Motor neuron (in vitro differentiated cells): ENCODE data around the gene RTP1. TPM values are rescaled to one million over a fixed set of nuclear protein-coding genes. Genes with fewer than 3 reads are reported as not detected.
"Not testable (repeated sequence)": the region's sequence is repeated elsewhere in the genome, so short reads cannot be mapped to it uniquely, and the experiment has no call there.

Experiments
- ATAC-seq, 8 experiments: fragments of 200-7000 bp; cut with Tn5 transposase; replicated peaks in 6 of 8; 2 replicates each; pipeline ENCODE4 v1.8.0; 2021; ENCODE audit warnings: mild to moderate bottlenecking in 8 of 8, moderate library complexity in 8 of 8
- H3K27ac ChIP-seq, 2 donors: fragments of 250-450 bp; sonication (Bioruptor Pico); 2 replicates each; pipeline ENCODE4 v1.9.0; 2021; ENCODE audit warnings: antibody characterized with exemption in 2 of 2, mild to moderate bottlenecking in 2 of 2, moderate library complexity in 1 of 2
- H3K4me1 ChIP-seq, 2 donors: fragments of 250-450 bp; sonication (Bioruptor Pico); replicated peaks in 1 of 2; 2 replicates each; pipeline ENCODE4 v1.6.1; 2021; ENCODE audit warnings: antibody characterized with exemption in 2 of 2, mild to moderate bottlenecking in 2 of 2, moderate library complexity in 1 of 2
- H3K4me3 ChIP-seq, 5 donors: fragments of 250-450 bp; sonication (Bioruptor Pico); 2 replicates each; pipeline ENCODE4 v1.9.0; 2021; ENCODE audit warnings: antibody characterized with exemption in 5 of 5, mild to moderate bottlenecking in 5 of 5, moderate library complexity in 4 of 5
- WGBS, 10 experiments: fragments of 450-650 bp; shearing (Covaris generic); methylation state at CpG; one replicate each; pipeline ENCODE4 v1.0.0; 2022; 5-methylcytosine and 5-hydroxymethylcytosine counted together
- in situ Hi-C, 9 experiments: fragments of 400-800 bp; cut with MboI; loops; one replicate each; pipeline ENCODE4 v1.15.0; 2021; ENCODE audit warnings: low sequenced_read_pairs in 9 of 9, low pct_unique_long_range_greater_than_20kb in 2 of 9; ENCODE audit not compliant: unreplicated experiment in 9 of 9
- total RNA-seq, 8 experiments: library from RNA; unstranded; fragments of 300-600 nt; gene quantifications; 2 replicates each; pipeline versions ENCODE4 v1.2.3 to v1.2.4, GENCODE V29; 2022

Gene RTP1
- total RNA-seq, 8 experiments from 2014 or later: 0.15 to 1.1 (median 0.42) TPM; not detected in 1

DNA sequence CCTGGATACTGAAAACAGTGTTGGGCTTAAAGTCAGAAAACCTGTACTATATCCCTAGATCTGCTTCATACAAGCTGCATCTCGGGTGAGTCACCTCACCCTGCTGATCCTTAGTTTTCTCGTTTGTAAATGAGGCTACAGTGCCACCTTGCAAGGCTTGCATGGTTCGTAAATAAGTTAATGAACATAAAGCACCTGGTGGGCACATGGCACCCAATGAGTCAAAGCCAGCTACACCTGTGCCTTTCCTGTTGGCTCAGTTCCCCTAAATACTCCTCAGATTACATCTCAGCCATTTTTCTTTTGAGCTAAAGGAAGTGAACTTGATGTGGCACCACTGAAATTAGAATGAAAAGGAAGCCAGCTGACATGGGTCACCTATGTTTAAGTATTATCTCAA lies 26.5 kb downstream of the RTP1 start:
- 22 to 81% (median 68%) methylated on average over 1 to 3 of the region's 3 CpGs; no CpG with 5 or more reads in 4 of the 10 experiments for WGBS, 10 experiments
- in situ Hi-C loops: loop anchor here in 7 of 9 experiments (10.0 to 25.0 kb wide), 4 partner anchors 89 to 464 kb away; partner anchors contain the start of gene SST (in 1 of the 7)
- peak in 1 of 8 experiments; percentile 46 for ATAC-seq

DNA sequence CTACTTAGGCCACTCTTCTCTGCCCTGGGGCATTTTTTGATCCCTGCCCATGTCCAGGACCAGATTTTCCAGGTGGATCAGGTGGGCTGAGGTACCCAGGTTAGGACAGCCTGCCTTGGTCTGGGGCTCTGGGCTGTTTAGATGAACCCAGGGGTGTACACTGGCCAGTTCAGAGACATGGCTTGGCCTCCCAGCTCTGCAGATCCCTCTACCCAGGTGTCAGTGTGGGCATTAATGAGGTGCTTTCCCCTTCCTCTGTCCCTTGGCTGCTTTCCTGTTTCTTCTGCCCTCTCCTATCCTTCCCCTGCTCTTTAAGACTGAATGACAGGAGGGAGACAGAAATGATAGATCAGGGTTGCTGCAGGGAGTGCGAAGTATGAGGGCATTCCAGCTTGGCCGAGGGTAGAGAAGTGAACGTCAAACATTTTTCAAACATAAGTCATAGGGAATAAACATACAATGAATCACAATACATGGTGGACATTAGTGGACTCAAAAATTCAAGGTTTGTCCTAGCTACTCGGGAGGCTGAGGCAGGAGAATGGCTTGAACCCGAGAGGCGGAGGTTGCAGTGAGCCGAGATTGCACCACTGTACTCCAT lies 30.5 kb downstream of the RTP1 start:
- no peak for ATAC-seq
- WGBS, 10 experiments: 0 to 88% (median 58%) methylated on average over 1 to 7 of the region's 7 CpGs; no CpG with 5 or more reads in 2 of the 10 experiments
- Histone ChIP-seq H3K4me1 (no peaks in the 10 kb centered on the region), H3K27ac (no peak overlapping the region), H3K4me3 (no peak overlapping the region)
- in situ Hi-C loops: loop anchor here in 2 of 9 experiments (10.0 kb wide), 2 partner anchors 447 to 457 kb away; partner anchors contain the start of gene SST (in 1 of the 2)

More for the DNA sequence above, 26.5 kb downstream of the RTP1 start:
- H3K27ac ChIP-seq: no peak overlapping the region
- H3K4me3 ChIP-seq: no peak overlapping the region
- H3K4me1 ChIP-seq: no peaks in the 10 kb centered on the region

- in situ Hi-C loops: loop anchor here in 2 of 9 experiments (10.0 kb wide), 2 partner anchors 446 to 456 kb away; partner anchors contain the start of gene SST (in 1 of the 2)
- H3K4me1 ChIP-seq: no peaks in the 10 kb centered on the region
- 100% methylated on average over 1 to 2 of the region's 2 CpGs; no CpG with 5 or more reads in 8 of the 10 experiments for WGBS, 10 experiments
- peak in 1 of 8 experiments; percentile 33 for ATAC-seq
- no peak overlapping the region for H3K27ac ChIP-seq
- no peak overlapping the region for H3K4me3 ChIP-seq
These were observed 31.5 kb downstream of the RTP1 start for GRCh38 chr3:187228740-187229139.

- Histone ChIP-seq H3K4me1 (no peaks in the 10 kb centered on the region), H3K27ac (no peak overlapping the region), H3K4me3 (no peak overlapping the region)
- ATAC-seq: no peak
- in situ Hi-C loops: no loop called here
- WGBS, 10 experiments: 63 to 100% (median 82%) methylated on average over 1 of the region's 1 CpG; no CpG with 5 or more reads in 5 of the 10 experiments
These were observed 32.7 kb downstream of the RTP1 start for GRCh38 chr3:187230011-187230410.

DNA sequence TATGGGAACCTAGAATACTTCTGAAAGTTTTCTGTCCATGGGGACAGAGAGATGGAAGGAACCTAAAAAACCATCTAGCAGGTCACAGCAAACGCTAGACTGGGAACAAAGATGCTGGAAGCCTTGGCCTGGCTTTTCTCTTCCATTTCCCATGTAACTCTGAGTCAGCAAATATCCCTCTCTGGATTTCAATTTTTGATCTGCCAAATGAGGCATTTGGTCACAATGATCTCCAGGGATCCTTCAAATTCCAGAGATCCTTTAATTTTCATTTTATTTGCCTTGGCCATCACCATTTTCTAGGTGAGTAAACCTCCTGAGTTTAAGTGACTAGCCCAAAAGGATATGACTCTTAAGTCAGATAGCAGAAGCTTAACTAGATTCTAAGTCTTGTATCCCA lies 39.7 kb downstream of the RTP1 start:
- Histone ChIP-seq H3K27ac (no peak overlapping the region), H3K4me3 (no peak overlapping the region), H3K4me1 (no peaks in the 10 kb centered on the region)
- in situ Hi-C loops: no loop called here
- no peak for ATAC-seq
- 75 to 100% (median 81%) methylated on average over 1 of the region's 1 CpG; no CpG with 5 or more reads in 6 of the 10 experiments for WGBS, 10 experiments

DNA sequence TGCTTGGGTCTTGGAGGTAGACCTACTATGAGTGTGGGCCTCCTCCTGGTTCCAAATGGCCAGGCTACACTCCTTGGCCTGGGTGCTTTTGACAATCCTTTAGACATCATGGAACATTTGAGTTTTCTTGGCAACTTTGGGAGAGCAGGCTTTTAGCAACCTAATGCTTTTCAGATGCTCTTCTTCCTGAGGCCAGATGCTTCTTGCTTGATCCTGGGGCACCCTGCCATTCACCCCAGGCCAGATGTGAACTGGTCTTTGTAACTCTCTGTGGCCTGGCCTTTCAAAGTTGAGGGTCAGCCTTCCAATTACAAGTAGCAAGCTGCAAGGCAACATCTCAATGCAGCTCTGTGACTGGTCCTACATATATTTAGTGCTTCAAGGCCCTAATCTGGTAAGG lies 40.5 kb downstream of the RTP1 start:
- no peak for ATAC-seq
- Histone ChIP-seq H3K4me3 (no peak overlapping the region), H3K4me1 (no peaks in the 10 kb centered on the region), H3K27ac (no peak overlapping the region)
- in situ Hi-C loops: no loop called here

DNA sequence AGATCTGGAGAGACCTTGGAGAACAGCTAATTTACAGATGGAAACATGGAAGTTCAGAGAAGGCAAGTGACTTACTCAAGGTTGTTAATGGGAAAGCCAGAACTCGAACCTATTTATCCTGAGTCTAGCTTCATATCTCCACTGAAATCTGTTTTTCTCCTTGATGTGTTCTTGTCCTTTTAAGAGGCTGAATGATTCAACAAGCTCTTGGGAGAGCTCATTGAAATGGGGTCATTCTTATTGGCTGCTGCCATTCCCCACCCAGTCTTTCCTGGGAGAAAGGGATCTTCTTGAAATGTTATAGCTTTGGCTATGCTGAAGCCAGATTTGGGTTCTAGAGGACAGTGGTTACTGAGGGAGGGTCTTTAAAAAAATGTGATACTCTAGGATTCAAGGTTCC lies 41.0 kb downstream of the RTP1 start:
- WGBS, 10 experiments: 0 to 83% (median 60%) methylated on average over 1 of the region's 1 CpG; no CpG with 5 or more reads in 3 of the 10 experiments
- H3K4me3 ChIP-seq: no peak overlapping the region
- ATAC-seq: no peak
- H3K4me1 ChIP-seq: no peaks in the 10 kb centered on the region
- H3K27ac ChIP-seq: no peak overlapping the region
- in situ Hi-C loops: no loop called here

DNA sequence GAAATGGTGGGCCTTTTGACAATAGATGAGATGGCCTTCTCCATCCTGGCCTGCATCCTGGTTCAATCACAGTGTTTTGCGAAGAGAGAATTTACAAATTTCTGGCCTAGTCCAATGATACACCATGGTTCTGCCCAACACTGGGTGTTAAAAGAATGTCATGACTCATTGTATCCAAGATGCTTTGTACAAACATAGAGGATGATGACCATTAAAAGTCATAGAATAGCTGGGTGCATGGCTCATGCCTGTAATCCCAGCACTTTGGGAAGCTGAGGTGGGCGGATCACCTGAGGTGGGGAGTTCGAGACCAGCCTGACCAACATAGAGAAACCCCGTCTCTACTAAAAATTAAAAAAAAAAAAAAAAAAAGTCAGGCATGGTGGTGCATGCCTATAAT lies 41.5 kb downstream of the RTP1 start:
- in situ Hi-C loops, H3K27ac ChIP-seq: not testable (repeated sequence)

GRCh38 chr3:187242435-187242834 lies 45.1 kb downstream of the RTP1 start:
- in situ Hi-C loops: no loop called here
- no peak overlapping the region for H3K4me3 ChIP-seq
- ATAC-seq: peak in 1 of 8 experiments; percentile 25
- H3K4me1 ChIP-seq: no peaks in the 10 kb centered on the region
- no peak overlapping the region for H3K27ac ChIP-seq
- WGBS, 10 experiments: 17 to 100% (median 79%) methylated on average over 1 to 3 of the region's 5 CpGs; no CpG with 5 or more reads in 2 of the 10 experiments

More for the DNA sequence above, 41.5 kb downstream of the RTP1 start:
- 80 to 100% (median 88%) methylated on average over 1 to 4 of the region's 4 CpGs; no CpG with 5 or more reads in 4 of the 10 experiments for WGBS, 10 experiments
- H3K4me1 ChIP-seq, H3K4me3 ChIP-seq: not testable (repeated sequence)
- ATAC-seq: peak in 2 of 8 experiments; percentile 34 to 77

GRCh38 chr3:187242900-187243299 lies 45.6 kb downstream of the RTP1 start:
- no peak overlapping the region for H3K4me3 ChIP-seq
- no peak overlapping the region for H3K27ac ChIP-seq
- WGBS, 10 experiments: 50 to 100% (median 80%) methylated on average over 1 to 4 of the region's 4 CpGs; no CpG with 5 or more reads in 4 of the 10 experiments
- in situ Hi-C loops: no loop called here
- no peaks in the 10 kb centered on the region for H3K4me1 ChIP-seq
- ATAC-seq: no peak

DNA sequence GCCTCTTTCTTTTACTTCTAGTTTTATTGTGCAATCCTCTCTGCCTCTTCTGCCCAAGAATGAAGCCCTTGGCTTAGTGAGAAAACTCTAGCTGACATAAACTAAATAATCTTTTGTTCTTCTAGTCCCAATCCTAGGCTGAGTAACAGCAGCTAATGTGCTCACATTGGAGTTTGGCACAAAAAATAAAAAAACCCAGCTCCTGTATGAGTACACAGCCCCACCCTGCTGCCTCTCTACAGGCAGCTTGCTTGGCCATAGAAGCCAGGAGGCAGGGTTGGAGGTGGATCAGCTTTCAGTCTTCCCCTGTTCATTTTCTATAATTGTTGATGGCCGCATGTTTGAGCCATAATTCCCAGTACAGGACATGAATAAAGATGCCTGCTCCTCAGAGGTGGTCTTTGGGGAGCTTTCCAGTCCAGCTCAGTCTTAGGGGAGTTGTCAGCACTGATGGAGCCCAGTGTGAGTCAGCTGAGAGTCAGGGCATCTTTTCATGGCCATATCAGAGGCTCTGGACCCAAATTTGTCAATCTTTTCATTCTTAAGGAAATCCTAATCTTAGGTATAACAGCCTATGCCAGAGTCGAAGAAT lies 46.7 kb downstream of the RTP1 start:
- peak in 2 of 8 experiments; percentile 67 to 87 for ATAC-seq
- 0 to 100% (median 83%) methylated on average over 1 to 2 of the region's 2 CpGs; no CpG with 5 or more reads in 5 of the 10 experiments for WGBS, 10 experiments
- in situ Hi-C loops: no loop called here
- H3K4me1 ChIP-seq: no peaks in the 10 kb centered on the region
- H3K4me3 ChIP-seq: no peak overlapping the region
- no peak overlapping the region for H3K27ac ChIP-seq

- Histone ChIP-seq H3K4me3 (no peak overlapping the region), H3K27ac (no peak overlapping the region), H3K4me1 (no peaks in the 10 kb centered on the region)
- peak in 3 of 8 experiments; percentile 47 to 73 (median 47) for ATAC-seq
- in situ Hi-C loops: no loop called here
- 13 to 100% (median 59%) methylated on average over 1 to 3 of the region's 3 CpGs; no CpG with 5 or more reads in 2 of the 10 experiments for WGBS, 10 experiments
These were observed 50.1 kb downstream of the RTP1 start for GRCh38 chr3:187247398-187247797.
